ENCODE data around the gene ADAMTS2.

The ADAMTS2 gene

GRCh38 chr5:179143446-179143845 is 201.8 kb downstream of the ADAMTS2 start:
- DNase-seq (ENCODE audit: low spot score) (no peak), ATAC-seq (ENCODE audit: low read depth) (no peak)
- no peak for TF ChIP-seq CTCF (IDR thresholded peaks at IDR 0.05; ENCODE audit: poor library complexity, severe bottlenecking)
- Histone ChIP-seq H3K9me3 (ENCODE audit: severe bottlenecking) (peaks cover 15% of the 10 kb centered on the region), H3K4me3 (ENCODE audit: severe bottlenecking) (no peak overlapping the region), H3K36me3 (ENCODE audit: low read depth) (no peaks in the 10 kb centered on the region), H3K27me3 (ENCODE audit: insufficient read depth, poor library complexity, severe bottlenecking) (no peaks in the 10 kb centered on the region), H3K4me1 (ENCODE audit: insufficient read depth, poor library complexity, severe bottlenecking) (no peaks in the 10 kb centered on the region), H3K27ac (ENCODE audit: poor library complexity, severe bottlenecking) (no peak overlapping the region)

DNA sequence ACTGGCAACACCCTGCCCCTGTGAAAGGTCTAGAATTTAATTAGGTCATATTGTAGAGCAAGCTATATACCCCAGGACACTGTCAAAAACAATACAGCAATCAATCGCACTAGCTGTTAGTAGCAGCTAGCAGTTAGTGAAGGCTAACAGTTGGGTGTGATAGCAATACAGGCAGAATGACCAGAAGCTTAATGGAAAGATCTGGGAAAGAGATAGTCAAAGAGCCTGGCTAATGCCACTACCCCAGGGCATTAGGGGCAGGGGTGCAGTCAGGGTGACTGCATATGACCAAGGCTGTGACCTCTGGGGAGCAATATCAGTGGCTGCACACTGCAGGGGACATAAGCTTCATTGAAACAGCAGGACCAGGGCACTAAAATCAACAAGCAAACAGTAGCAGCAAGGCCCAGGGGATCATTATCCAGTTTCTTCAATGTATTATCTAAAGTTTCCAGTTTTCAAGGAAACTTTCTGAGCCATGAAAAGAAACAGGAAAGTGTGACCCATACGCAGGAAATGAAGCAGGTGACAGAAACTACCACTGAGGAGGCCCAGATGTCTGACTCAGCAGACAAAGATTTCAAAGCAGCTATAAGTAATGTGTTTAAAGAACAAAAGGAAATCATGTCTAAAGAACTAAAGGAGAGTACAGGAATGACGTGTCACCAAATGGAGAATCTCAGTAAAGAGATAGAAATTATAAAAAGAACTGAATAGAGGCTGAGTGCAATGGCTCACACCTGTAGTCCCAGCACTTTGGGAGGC is 202.6 kb downstream of the ADAMTS2 start:
- DNase-seq (ENCODE audit: low spot score), result no peak
- Histone ChIP-seq H3K36me3 (ENCODE audit: low read depth) (no peaks in the 10 kb centered on the region), H3K9me3 (ENCODE audit: severe bottlenecking) (peaks cover 8% of the 10 kb centered on the region), H3K27me3 (ENCODE audit: insufficient read depth, poor library complexity, severe bottlenecking) (no peaks in the 10 kb centered on the region), H3K4me3 (ENCODE audit: severe bottlenecking) (no peak overlapping the region), H3K4me1 (ENCODE audit: insufficient read depth, poor library complexity, severe bottlenecking) (no peaks in the 10 kb centered on the region), H3K27ac (ENCODE audit: poor library complexity, severe bottlenecking) (no peak overlapping the region)
- no peak for TF ChIP-seq CTCF (IDR thresholded peaks at IDR 0.05; ENCODE audit: poor library complexity, severe bottlenecking)
- ATAC-seq (ENCODE audit: low read depth), result peak; percentile 73

GRCh38 chr5:179141867-179142266 is 203.4 kb downstream of the ADAMTS2 start:
- no peaks in the 10 kb centered on the region for H3K27me3 ChIP-seq (ENCODE audit: insufficient read depth, poor library complexity, severe bottlenecking)
- H3K27ac ChIP-seq (ENCODE audit: poor library complexity, severe bottlenecking), result no peak overlapping the region
- no peaks in the 10 kb centered on the region for H3K4me1 ChIP-seq (ENCODE audit: insufficient read depth, poor library complexity, severe bottlenecking)
- H3K36me3 ChIP-seq (ENCODE audit: low read depth), result no peaks in the 10 kb centered on the region
- peaks cover 2% of the 10 kb centered on the region for H3K9me3 ChIP-seq (ENCODE audit: severe bottlenecking)
- ATAC-seq (ENCODE audit: low read depth), result no peak
- no peak for DNase-seq (ENCODE audit: low spot score)
- no peak for TF ChIP-seq CTCF (IDR thresholded peaks at IDR 0.05; ENCODE audit: poor library complexity, severe bottlenecking)
- H3K4me3 ChIP-seq (ENCODE audit: severe bottlenecking), result no peak overlapping the region

- no peaks in the 10 kb centered on the region for H3K36me3 ChIP-seq (ENCODE audit: low read depth)
- TF ChIP-seq CTCF (IDR thresholded peaks at IDR 0.05; ENCODE audit: poor library complexity, severe bottlenecking), result no peak
- DNase-seq (ENCODE audit: low spot score) (no peak), ATAC-seq (ENCODE audit: low read depth) (no peak)
- no peak overlapping the region for H3K4me3 ChIP-seq (ENCODE audit: severe bottlenecking)
- H3K27me3 ChIP-seq (ENCODE audit: insufficient read depth, poor library complexity, severe bottlenecking), result no peaks in the 10 kb centered on the region
- H3K9me3 ChIP-seq (ENCODE audit: severe bottlenecking), result peaks cover 5% of the 10 kb centered on the region
- H3K27ac ChIP-seq (ENCODE audit: poor library complexity, severe bottlenecking), result no peak overlapping the region
- H3K4me1 ChIP-seq (ENCODE audit: insufficient read depth, poor library complexity, severe bottlenecking), result no peaks in the 10 kb centered on the region
These were observed 205.0 kb downstream of the ADAMTS2 start for GRCh38 chr5:179140293-179140692.

- DNase-seq (ENCODE audit: low spot score), result peak; percentile 54
- Histone ChIP-seq H3K27me3 (ENCODE audit: insufficient read depth, poor library complexity, severe bottlenecking) (no peaks in the 10 kb centered on the region), H3K9me3 (ENCODE audit: severe bottlenecking) (peaks cover 5% of the 10 kb centered on the region), H3K36me3 (ENCODE audit: low read depth) (no peaks in the 10 kb centered on the region), H3K4me3 (ENCODE audit: severe bottlenecking) (no peak overlapping the region), H3K4me1 (ENCODE audit: insufficient read depth, poor library complexity, severe bottlenecking) (no peaks in the 10 kb centered on the region), H3K27ac (ENCODE audit: poor library complexity, severe bottlenecking) (no peak overlapping the region)
- no peak for ATAC-seq (ENCODE audit: low read depth)
- TF ChIP-seq CTCF (IDR thresholded peaks at IDR 0.05; ENCODE audit: poor library complexity, severe bottlenecking), result no peak
These were observed 205.4 kb downstream of the ADAMTS2 start for GRCh38 chr5:179139936-179140235.

Measured in RWPE2 (cell line).